ENCODE results near the gene SCD5.

SCD5 gene

GRCh38 chr4:82761229-82761628 lies 37.4 kb downstream of the SCD5 start:
- DNase-seq = no peak

- no peak for DNase-seq
Observed at GRCh38 chr4:82758701-82759685, 39.6 kb downstream of the SCD5 start.

- DNase-seq = no peak
Observed at GRCh38 chr4:82756061-82756460, 42.5 kb downstream of the SCD5 start.

GRCh38 chr4:82755650-82756049 lies 42.9 kb downstream of the SCD5 start:
- DNase-seq = no peak

- DNase-seq = no peak
Observed at GRCh38 chr4:82754513-82755165, 44.0 kb downstream of the SCD5 start.

GRCh38 chr4:82753725-82754410 lies 44.7 kb downstream of the SCD5 start:
- DNase-seq = no peak

GRCh38 chr4:82753238-82753637 lies 45.4 kb downstream of the SCD5 start:
- DNase-seq = no peak

- DNase-seq = no peak
Observed at GRCh38 chr4:82748810-82749470, 49.7 kb downstream of the SCD5 start.

- DNase-seq = no peak
Observed at GRCh38 chr4:82747686-82748575, 50.7 kb downstream of the SCD5 start.

GRCh38 chr4:82746705-82747574 lies 51.7 kb downstream of the SCD5 start:
- DNase-seq = no peak

GRCh38 chr4:82745173-82745842 lies 53.3 kb downstream of the SCD5 start:
- DNase-seq = no peak

- no peak for DNase-seq
Observed at GRCh38 chr4:82744284-82744968, 54.2 kb downstream of the SCD5 start.

- DNase-seq = no peak
Observed at GRCh38 chr4:82741188-82741587, 57.4 kb downstream of the SCD5 start.

GRCh38 chr4:82739287-82740190 lies 59.1 kb downstream of the SCD5 start:
- peak; percentile 79 to 80 for DNase-seq

- no peak for DNase-seq
Observed at GRCh38 chr4:82737354-82737753, 61.2 kb downstream of the SCD5 start.

- no peak for DNase-seq
Observed at GRCh38 chr4:82733636-82734035, 65.0 kb downstream of the SCD5 start.

GRCh38 chr4:82728301-82728700 lies 70.3 kb downstream of the SCD5 start:
- DNase-seq = peak; percentile 60 to 63

- no peak for DNase-seq
Observed at GRCh38 chr4:82726596-82726995, 72.0 kb downstream of the SCD5 start.

Data from inflammatory macrophage (primary cell).